Measurements from ENCODE around the gene SPOCK3.

GRCh38 chr4:167218022-167218608, 16.2 kb downstream of the SPOCK3 start:
- no peak for TF ChIP-seq TEAD4 (IDR thresholded peaks at IDR 0.05)
- no peak for TF ChIP-seq USF1 (IDR thresholded peaks at IDR 0.05)
- TF ChIP-seq, protein P1, sequence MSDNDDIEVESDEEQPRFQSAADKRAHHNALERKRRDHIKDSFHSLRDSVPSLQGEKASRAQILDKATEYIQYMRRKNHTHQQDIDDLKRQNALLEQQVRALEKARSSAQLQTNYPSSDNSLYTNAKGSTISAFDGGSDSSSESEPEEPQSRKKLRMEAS (IDR thresholded peaks at IDR 0.05): no peak
- TF ChIP-seq RAD21 (IDR thresholded peaks at IDR 0.05; ENCODE audit: low read depth): no peak
- TF ChIP-seq, protein P2, sequence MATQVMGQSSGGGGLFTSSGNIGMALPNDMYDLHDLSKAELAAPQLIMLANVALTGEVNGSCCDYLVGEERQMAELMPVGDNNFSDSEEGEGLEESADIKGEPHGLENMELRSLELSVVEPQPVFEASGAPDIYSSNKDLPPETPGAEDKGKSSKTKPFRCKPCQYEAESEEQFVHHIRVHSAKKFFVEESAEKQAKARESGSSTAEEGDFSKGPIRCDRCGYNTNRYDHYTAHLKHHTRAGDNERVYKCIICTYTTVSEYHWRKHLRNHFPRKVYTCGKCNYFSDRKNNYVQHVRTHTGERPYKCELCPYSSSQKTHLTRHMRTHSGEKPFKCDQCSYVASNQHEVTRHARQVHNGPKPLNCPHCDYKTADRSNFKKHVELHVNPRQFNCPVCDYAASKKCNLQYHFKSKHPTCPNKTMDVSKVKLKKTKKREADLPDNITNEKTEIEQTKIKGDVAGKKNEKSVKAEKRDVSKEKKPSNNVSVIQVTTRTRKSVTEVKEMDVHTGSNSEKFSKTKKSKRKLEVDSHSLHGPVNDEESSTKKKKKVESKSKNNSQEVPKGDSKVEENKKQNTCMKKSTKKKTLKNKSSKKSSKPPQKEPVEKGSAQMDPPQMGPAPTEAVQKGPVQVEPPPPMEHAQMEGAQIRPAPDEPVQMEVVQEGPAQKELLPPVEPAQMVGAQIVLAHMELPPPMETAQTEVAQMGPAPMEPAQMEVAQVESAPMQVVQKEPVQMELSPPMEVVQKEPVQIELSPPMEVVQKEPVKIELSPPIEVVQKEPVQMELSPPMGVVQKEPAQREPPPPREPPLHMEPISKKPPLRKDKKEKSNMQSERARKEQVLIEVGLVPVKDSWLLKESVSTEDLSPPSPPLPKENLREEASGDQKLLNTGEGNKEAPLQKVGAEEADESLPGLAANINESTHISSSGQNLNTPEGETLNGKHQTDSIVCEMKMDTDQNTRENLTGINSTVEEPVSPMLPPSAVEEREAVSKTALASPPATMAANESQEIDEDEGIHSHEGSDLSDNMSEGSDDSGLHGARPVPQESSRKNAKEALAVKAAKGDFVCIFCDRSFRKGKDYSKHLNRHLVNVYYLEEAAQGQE (IDR thresholded peaks at IDR 0.05; ENCODE audit: low read depth): no peak
- no peak for TF ChIP-seq TAF1 (IDR thresholded peaks at IDR 0.05; ENCODE audit: low read depth)
- TF ChIP-seq ZBTB7A (IDR thresholded peaks at IDR 0.05; ENCODE audit: low read depth): no peak
- TF ChIP-seq CEBPB (IDR thresholded peaks at IDR 0.05): no peak
- TF ChIP-seq CREB1 (IDR thresholded peaks at IDR 0.05; ENCODE audit: low read depth): no peak
- TF ChIP-seq EP300 (IDR thresholded peaks at IDR 0.05; ENCODE audit: borderline replicate concordance): no peak
- no peak for TF ChIP-seq FOXM1 (IDR thresholded peaks at IDR 0.05; ENCODE audit: borderline replicate concordance, low read depth)
- TF ChIP-seq NFIC (IDR thresholded peaks at IDR 0.05): no peak
- no peak for TF ChIP-seq YY1 (IDR thresholded peaks at IDR 0.05; ENCODE audit: low read depth)
